ENCODE measurements around the gene MTREX. TPM values are rescaled to one million over a fixed set of nuclear protein-coding genes. Genes with fewer than 3 reads are reported as not detected.
A peak's percentile ranks its signal among the peaks of the same experiment; 100 is the strongest.

Gene MTREX
- total and polyA plus RNA-seq, 3 experiments from 2014 or later: 32.4 to 109 (median 98.9) TPM

DNA sequence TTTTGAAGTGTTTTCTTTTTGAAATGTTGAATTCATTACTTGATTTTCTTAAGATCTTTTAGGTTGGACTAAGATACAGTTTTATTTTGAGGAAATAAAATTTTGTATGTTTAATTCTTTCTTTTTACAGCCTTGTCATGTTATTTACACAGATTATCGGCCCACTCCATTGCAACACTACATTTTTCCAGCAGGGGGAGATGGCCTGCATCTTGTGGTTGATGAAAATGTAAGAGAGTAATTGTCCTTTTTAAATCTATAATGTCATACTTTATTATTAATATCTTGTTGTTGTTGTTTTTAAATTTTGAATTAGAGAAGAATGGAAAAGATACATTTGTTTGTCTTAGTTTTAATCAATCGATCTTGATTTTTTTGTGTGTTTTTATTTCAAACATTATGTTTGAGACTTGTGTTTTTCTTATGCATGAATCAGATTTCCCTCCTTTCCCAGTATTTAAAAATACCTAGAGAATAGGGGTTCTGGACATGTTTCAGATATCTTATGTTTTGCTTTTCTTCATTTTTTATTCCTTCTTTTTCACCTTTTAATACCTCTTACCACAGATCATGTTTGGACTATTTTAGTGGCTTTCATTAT is 36.7 kb downstream of the MTREX start:
- H3K4me3 ChIP-seq (ENCODE audit: low read length): no peak overlapping the region
- POLR2A ChIA-PET: no interaction called here
- no peaks in the 10 kb centered on the region for H3K4me1 ChIP-seq (ENCODE audit: insufficient read depth, low read length)
- CTCF ChIA-PET: no interaction called here
- Mint-ChIP-seq H3K9me3 (no peaks in the 10 kb centered on the region), H3K36me3 (peaks cover 14 to 82% (median 23%) of the 10 kb centered on the region in 3 donors), H3K27me3 (no peaks in the 10 kb centered on the region), H3K4me1 (peaks cover 4 to 6% (median 4%) of the 10 kb centered on the region in 3 donors), H3K4me3 (no peak overlapping the region), H3K27ac (peak overlapping the region in 4 of 8 donors; percentile 24 to 63 (median 50))
- H3K9me3 ChIP-seq (ENCODE audit: low read length): no peaks in the 10 kb centered on the region
- H3K27ac ChIP-seq (ENCODE audit: low read depth, low read length): no peak overlapping the region
- peaks cover 46% of the 10 kb centered on the region for H3K36me3 ChIP-seq (ENCODE audit: insufficient read depth, low read length)
- peak; percentile 31 to 64 (median 35) for DNase-seq
- no peaks in the 10 kb centered on the region for H3K27me3 ChIP-seq (ENCODE audit: insufficient read depth, low read length, poor library complexity, severe bottlenecking)

DNA sequence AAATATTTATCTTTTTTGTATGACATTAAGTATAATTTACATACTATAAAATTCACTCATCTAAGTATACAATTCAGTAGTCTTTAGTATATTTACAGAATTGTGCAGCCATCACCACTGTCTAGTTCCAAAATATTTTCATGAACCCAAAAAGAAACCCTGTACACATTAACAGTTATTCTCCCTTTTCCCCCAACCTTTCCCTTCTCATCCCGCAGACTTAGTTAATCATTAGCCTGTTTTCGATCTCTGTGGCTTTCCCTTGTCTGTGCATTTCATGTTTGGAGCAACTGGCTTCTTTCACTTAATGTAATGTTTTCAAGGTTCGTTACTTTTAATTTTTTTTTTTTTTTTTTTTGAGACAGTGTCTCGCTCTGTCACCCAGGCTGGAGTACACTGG is 37.5 kb downstream of the MTREX start:
- no peaks in the 10 kb centered on the region for H3K27me3 Mint-ChIP-seq
- peaks cover 14 to 87% (median 29%) of the 10 kb centered on the region in 3 donors for H3K36me3 Mint-ChIP-seq
- H3K4me1 Mint-ChIP-seq: peaks cover 3 to 4% (median 4%) of the 10 kb centered on the region in 3 donors
- H3K9me3 ChIP-seq (ENCODE audit: low read length): no peaks in the 10 kb centered on the region
- H3K36me3 ChIP-seq (ENCODE audit: insufficient read depth, low read length): peaks cover 54% of the 10 kb centered on the region
- no peaks in the 10 kb centered on the region for H3K4me1 ChIP-seq (ENCODE audit: insufficient read depth, low read length)
- no peak overlapping the region for H3K4me3 Mint-ChIP-seq
- DNase-seq: no peak
- ChIA-PET POLR2A (no interaction called here), CTCF (no interaction called here)
- no peak overlapping the region for H3K27ac ChIP-seq (ENCODE audit: low read depth, low read length)
- no peaks in the 10 kb centered on the region for H3K9me3 Mint-ChIP-seq
- no peak overlapping the region for H3K27ac Mint-ChIP-seq
- no peak overlapping the region for H3K4me3 ChIP-seq (ENCODE audit: low read length)
- H3K27me3 ChIP-seq (ENCODE audit: insufficient read depth, low read length, poor library complexity, severe bottlenecking): no peaks in the 10 kb centered on the region

- Histone ChIP-seq H3K27ac (ENCODE audit: low read depth, low read length) (no peak overlapping the region), H3K9me3 (ENCODE audit: low read length) (no peaks in the 10 kb centered on the region), H3K4me3 (ENCODE audit: low read length) (no peak overlapping the region), H3K36me3 (ENCODE audit: insufficient read depth, low read length) (peaks cover 54% of the 10 kb centered on the region), H3K4me1 (ENCODE audit: insufficient read depth, low read length) (no peaks in the 10 kb centered on the region), H3K27me3 (ENCODE audit: insufficient read depth, low read length, poor library complexity, severe bottlenecking) (no peaks in the 10 kb centered on the region)
- Mint-ChIP-seq H3K9me3 (no peaks in the 10 kb centered on the region), H3K27me3 (no peaks in the 10 kb centered on the region), H3K27ac (no peak overlapping the region), H3K4me3 (no peak overlapping the region), H3K4me1 (peaks cover 3 to 4% (median 4%) of the 10 kb centered on the region in 3 donors), H3K36me3 (peaks cover 21 to 86% (median 30%) of the 10 kb centered on the region in 3 donors)
- DNase-seq: no peak
- ChIA-PET CTCF (no interaction called here), POLR2A (no interaction called here)
Observed at GRCh38 chr5:55347786-55348185, 40.0 kb downstream of the MTREX start.

DNA sequence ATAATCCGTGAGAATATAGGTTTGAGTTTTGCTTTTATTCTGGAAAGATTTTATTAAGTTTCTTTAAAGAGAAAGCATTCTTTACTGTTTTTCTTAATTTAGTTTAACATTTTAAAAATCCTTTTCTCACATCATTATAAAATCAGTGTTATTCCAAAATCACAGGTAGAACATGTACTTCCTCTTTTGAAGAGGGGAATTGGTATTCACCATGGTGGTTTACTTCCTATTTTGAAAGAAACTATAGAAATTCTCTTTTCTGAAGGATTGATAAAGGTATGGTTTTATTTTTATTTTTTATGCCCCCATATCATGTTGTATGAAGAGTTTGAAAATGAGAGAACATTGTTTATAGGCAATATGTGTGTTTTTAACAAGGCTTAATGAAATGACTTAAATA is 43.0 kb downstream of the MTREX start:
- Histone ChIP-seq H3K9me3 (ENCODE audit: low read length) (no peaks in the 10 kb centered on the region), H3K4me1 (ENCODE audit: insufficient read depth, low read length) (no peaks in the 10 kb centered on the region), H3K36me3 (ENCODE audit: insufficient read depth, low read length) (peaks cover 69% of the 10 kb centered on the region), H3K27me3 (ENCODE audit: insufficient read depth, low read length, poor library complexity, severe bottlenecking) (no peaks in the 10 kb centered on the region), H3K27ac (ENCODE audit: low read depth, low read length) (no peak overlapping the region), H3K4me3 (ENCODE audit: low read length) (no peak overlapping the region)
- H3K27me3 Mint-ChIP-seq: no peaks in the 10 kb centered on the region
- DNase-seq: no peak
- H3K9me3 Mint-ChIP-seq: no peaks in the 10 kb centered on the region
- H3K27ac Mint-ChIP-seq: no peak overlapping the region
- H3K4me1 Mint-ChIP-seq: no peaks in the 10 kb centered on the region
- POLR2A ChIA-PET: no interaction called here
- H3K36me3 Mint-ChIP-seq: peaks cover 24 to 89% (median 35%) of the 10 kb centered on the region in 3 donors
- H3K4me3 Mint-ChIP-seq: no peak overlapping the region
- CTCF ChIA-PET: no interaction called here

GRCh38 chr5:55356896-55357295 is 49.1 kb downstream of the MTREX start:
- Mint-ChIP-seq H3K4me1 (peaks cover 0 to 5% (median 2%) of the 10 kb centered on the region in 3 donors), H3K27me3 (no peaks in the 10 kb centered on the region), H3K36me3 (peaks cover 26 to 78% (median 27%) of the 10 kb centered on the region in 3 donors), H3K9me3 (no peaks in the 10 kb centered on the region), H3K4me3 (no peak overlapping the region), H3K27ac (no peak overlapping the region)
- H3K27ac ChIP-seq (ENCODE audit: low read depth, low read length): no peak overlapping the region
- DNase-seq: no peak
- no peaks in the 10 kb centered on the region for H3K27me3 ChIP-seq (ENCODE audit: insufficient read depth, low read length, poor library complexity, severe bottlenecking)
- peaks cover 54% of the 10 kb centered on the region for H3K36me3 ChIP-seq (ENCODE audit: insufficient read depth, low read length)
- H3K9me3 ChIP-seq (ENCODE audit: low read length): no peaks in the 10 kb centered on the region
- ChIA-PET CTCF (no interaction called here), POLR2A (no interaction called here)
- no peak overlapping the region for H3K4me3 ChIP-seq (ENCODE audit: low read length)
- no peaks in the 10 kb centered on the region for H3K4me1 ChIP-seq (ENCODE audit: insufficient read depth, low read length)

- Histone ChIP-seq H3K4me3 (ENCODE audit: low read length) (no peak overlapping the region), H3K9me3 (ENCODE audit: low read length) (no peaks in the 10 kb centered on the region), H3K4me1 (ENCODE audit: insufficient read depth, low read length) (no peaks in the 10 kb centered on the region), H3K36me3 (ENCODE audit: insufficient read depth, low read length) (peaks cover 30% of the 10 kb centered on the region), H3K27me3 (ENCODE audit: insufficient read depth, low read length, poor library complexity, severe bottlenecking) (no peaks in the 10 kb centered on the region), H3K27ac (ENCODE audit: low read depth, low read length) (no peak overlapping the region)
- H3K27me3 Mint-ChIP-seq: no peaks in the 10 kb centered on the region
- H3K27ac Mint-ChIP-seq: peak overlapping the region in 1 of 8 donors; percentile 6
- no peak overlapping the region for H3K4me3 Mint-ChIP-seq
- peaks cover 16 to 63% (median 22%) of the 10 kb centered on the region in 3 donors for H3K36me3 Mint-ChIP-seq
- H3K9me3 Mint-ChIP-seq: no peaks in the 10 kb centered on the region
- ChIA-PET POLR2A (no interaction called here), CTCF (no interaction called here)
- no peak for DNase-seq
- peaks cover 8 to 22% (median 8%) of the 10 kb centered on the region in 3 donors for H3K4me1 Mint-ChIP-seq
Observed at GRCh38 chr5:55360190-55360589, 52.4 kb downstream of the MTREX start.

- H3K27ac Mint-ChIP-seq: peak overlapping the region in 5 of 8 donors; percentile 26 to 72 (median 61)
Observed at GRCh38 chr5:55363856-55364255, 56.1 kb downstream of the MTREX start.

GRCh38 chr5:55364537-55365055 is 56.8 kb downstream of the MTREX start:
- Histone ChIP-seq H3K27ac (ENCODE audit: low read depth, low read length) (no peak overlapping the region), H3K36me3 (ENCODE audit: insufficient read depth, low read length) (peaks cover 15% of the 10 kb centered on the region), H3K27me3 (ENCODE audit: insufficient read depth, low read length, poor library complexity, severe bottlenecking) (no peaks in the 10 kb centered on the region), H3K4me3 (ENCODE audit: low read length) (no peak overlapping the region), H3K9me3 (ENCODE audit: low read length) (no peaks in the 10 kb centered on the region), H3K4me1 (ENCODE audit: insufficient read depth, low read length) (no peaks in the 10 kb centered on the region)
- peaks cover 8 to 59% (median 11%) of the 10 kb centered on the region in 3 donors for H3K36me3 Mint-ChIP-seq
- H3K27me3 Mint-ChIP-seq: no peaks in the 10 kb centered on the region
- DNase-seq: no peak
- ChIA-PET POLR2A (no interaction called here), CTCF (no interaction called here)
- H3K9me3 Mint-ChIP-seq: no peaks in the 10 kb centered on the region
- peak overlapping the region in 4 of 8 donors; percentile 4 to 61 (median 17) for H3K27ac Mint-ChIP-seq
- peaks cover 6 to 17% (median 8%) of the 10 kb centered on the region in 3 donors for H3K4me1 Mint-ChIP-seq
- H3K4me3 Mint-ChIP-seq: no peak overlapping the region

More at GRCh38 chr5:55363856-55364255, 56.1 kb downstream of the MTREX start:
- Mint-ChIP-seq H3K9me3 (no peaks in the 10 kb centered on the region), H3K27me3 (no peaks in the 10 kb centered on the region), H3K4me3 (no peak overlapping the region), H3K4me1 (peaks cover 6 to 17% (median 8%) of the 10 kb centered on the region in 3 donors), H3K36me3 (peaks cover 8 to 62% (median 11%) of the 10 kb centered on the region in 3 donors)
- DNase-seq: no peak
- ChIA-PET CTCF (no interaction called here), POLR2A (no interaction called here)
- Histone ChIP-seq H3K9me3 (ENCODE audit: low read length) (no peaks in the 10 kb centered on the region), H3K36me3 (ENCODE audit: insufficient read depth, low read length) (peaks cover 17% of the 10 kb centered on the region), H3K27me3 (ENCODE audit: insufficient read depth, low read length, poor library complexity, severe bottlenecking) (no peaks in the 10 kb centered on the region), H3K27ac (ENCODE audit: low read depth, low read length) (no peak overlapping the region), H3K4me3 (ENCODE audit: low read length) (no peak overlapping the region), H3K4me1 (ENCODE audit: insufficient read depth, low read length) (no peaks in the 10 kb centered on the region)
